Activated gamma-delta T cell treated with anti-CD3 and anti-CD28 coated beads, Interleukin-2, amount 50 U/mL, for 16 hours (primary cell): ENCODE data around the gene NRL.

Experiments used
- DNase-seq: peaks from one replicate; pipeline ENCODE4 v3.0.0-alpha.2; 2020; ENCODE audit warnings: low read depth

Gene NRL

DNA sequence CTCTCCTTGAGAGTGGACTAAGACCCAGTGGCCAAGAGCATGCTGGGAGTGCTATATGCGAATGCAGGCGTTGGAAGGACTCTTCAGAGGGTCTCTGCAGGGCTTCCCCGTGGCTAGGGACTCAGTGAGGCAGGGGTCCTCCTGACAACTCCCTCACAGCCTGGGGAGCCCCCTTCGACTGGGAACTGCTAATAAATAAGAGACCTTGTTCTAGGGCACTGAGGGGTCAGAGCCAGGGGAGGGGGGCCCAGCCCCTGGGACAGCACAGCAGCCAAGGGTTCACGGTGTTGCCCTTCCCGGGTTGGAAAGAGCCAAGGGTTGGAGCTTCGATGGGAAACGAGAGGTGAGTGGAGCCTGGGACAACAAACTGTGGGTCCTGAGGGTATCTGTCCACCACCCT is 49.3 kb downstream of the NRL start:
- no peak for DNase-seq

DNA sequence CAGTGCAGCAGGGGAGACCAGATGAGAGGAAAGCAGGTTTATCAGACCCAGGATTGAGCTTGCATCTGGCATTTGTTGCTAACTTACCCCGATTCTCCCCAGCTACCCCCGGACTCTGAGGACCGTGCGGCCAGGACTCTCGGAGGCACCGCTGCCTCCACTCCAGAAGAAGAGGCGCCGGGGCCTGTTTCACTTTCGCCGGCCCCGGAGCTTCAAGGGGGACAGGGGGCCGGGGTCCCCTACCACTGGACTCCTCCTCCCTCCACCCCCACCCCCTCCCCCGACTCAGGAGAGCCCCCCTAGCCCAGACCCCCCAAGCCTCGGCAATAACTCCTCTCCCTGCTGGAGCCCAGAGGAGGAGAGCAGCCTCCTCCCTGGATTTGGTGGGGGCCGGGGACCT is 49.9 kb downstream of the NRL start:
- no peak for DNase-seq

DNA sequence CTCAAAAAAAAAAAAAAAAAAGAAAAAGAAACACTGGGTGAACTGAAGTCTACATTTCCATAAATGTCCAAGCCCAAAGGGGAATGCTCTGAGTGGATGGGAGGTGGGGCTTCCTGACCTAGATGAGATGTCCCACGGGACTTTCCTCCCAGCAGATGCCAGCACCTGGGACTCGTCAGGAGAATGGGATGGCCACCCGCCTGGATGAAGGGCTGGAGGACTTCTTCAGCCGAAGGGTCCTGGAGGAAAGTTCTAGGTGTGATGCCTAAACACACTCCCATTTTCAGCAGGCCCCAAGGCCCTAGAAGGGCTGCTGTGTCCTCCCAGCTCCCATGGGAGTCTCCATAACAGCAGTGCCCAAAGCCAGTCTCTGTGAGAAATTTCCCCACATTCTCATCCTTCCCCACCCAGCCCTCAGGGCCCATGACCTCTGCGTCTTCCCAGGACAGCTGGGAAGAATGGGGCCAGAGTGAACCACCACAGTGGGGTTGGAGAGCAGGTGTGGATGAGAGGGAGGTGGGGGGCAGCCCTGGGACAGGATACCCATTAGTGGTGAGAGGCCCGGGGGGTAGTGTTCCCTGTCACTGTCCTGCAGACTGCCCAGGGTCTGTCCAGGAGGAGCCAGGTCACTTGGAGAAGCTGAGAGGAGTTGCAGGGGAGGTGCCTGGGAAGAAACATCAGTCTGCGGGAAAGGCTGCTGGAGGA is 50.5 kb downstream of the NRL start:
- no peak for DNase-seq

DNA sequence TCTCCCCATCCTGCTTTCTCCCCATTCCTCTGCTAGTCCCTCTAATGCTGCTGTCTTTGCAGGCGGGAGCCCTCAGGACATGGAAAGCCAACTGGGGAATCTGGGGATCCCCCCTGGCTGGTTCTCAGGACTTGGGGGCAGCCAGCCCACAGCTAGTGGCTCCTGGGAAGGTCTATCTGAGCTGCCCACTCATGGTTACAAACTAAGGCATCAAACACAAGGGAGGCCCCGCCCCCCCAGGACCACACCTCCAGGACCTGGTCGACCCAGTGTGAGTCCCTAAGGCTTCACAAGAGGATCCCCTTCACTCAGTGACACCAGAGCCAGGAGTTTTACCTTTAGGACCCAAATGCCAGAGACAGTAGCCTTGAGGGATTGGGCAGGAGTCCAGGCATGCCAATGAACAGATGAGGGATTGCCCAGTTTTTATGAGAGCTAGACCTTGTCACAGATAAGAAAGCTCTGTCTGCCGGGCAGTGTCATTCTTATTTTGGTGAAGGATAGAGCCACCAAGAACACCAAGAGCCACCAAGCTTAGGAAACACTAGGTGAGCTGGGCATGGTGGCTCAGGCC is 51.4 kb downstream of the NRL start:
- no peak for DNase-seq

DNA sequence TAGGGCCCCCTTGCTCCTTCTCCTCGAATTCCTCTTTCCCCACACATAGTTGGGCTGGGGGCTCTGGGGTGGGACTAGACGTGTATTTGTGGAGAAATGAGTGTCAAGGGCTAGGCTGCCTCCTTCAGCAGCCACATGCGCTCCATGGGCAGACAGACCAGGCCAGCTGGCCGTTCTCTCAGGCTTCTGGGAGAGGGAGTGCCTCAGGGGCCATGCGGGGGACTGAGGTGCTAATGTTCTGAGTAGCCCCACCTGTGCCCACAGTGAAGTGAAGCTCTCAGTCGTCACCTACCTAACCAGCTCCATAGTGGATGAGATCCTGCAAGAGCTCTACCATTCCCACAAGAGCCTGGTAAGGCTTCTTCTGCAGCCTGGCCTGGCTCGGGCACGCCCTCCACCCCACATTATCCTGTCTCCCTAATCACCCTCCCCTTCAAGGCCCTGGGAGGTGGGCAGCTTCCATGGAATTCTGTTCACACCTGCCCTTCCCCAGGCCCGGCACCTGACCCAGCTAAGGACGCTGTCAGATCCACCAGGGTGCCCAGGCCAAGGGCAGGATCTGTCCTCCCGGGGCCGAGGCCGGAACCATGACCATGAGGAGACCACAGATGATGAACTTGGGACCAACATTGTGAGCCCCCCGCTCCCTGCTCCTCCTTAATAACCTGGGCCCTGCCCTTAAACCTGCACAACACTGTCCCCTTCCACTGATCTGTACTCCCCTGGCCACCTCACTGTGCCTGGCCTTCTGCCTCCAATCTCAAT is 52.4 kb downstream of the NRL start:
- no peak for DNase-seq

DNA sequence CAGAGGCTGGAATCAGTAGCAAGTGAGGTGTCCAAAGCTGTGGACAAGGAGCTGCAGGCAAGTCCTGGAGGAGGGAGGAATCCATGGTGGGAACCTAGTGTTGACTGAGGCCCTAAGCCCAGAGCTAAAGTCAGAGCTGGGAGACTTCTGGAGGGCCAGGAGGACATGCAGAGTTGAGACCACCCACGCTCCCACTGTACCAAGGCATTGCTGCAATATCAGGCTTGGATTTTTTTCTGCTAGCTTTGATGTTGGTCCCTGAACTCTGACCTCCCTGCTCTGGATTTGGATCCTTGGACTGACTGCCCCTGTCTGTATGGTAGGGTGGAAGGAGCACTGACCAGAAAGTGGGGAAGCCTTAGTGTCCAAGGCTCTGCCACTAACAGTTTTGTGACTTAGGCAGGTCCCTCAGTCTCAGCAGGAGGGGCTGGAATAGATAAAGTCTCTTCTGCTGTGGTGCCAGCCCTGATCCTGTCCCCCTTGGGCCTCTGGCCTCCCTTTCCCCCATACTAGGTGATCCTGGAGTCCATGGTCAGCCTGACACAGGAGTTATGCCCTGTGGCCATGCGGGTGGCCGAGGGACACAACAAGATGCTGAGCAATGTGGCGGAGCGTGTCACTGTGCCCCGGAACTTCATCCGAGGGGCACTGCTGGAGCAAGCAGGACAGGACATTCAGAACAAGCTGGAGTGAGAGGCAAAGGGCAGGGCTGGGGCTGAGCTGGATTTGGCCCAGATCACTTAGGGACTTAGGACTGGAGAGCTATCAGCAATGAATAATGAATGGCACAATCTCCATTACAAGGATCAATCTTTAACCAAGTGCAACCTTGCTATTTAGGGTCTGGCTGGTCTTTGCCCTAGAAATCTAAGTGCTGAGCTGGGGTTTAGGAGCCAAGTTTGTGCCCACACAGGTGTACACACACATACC is 53.5 kb downstream of the NRL start:
- no peak for DNase-seq

DNA sequence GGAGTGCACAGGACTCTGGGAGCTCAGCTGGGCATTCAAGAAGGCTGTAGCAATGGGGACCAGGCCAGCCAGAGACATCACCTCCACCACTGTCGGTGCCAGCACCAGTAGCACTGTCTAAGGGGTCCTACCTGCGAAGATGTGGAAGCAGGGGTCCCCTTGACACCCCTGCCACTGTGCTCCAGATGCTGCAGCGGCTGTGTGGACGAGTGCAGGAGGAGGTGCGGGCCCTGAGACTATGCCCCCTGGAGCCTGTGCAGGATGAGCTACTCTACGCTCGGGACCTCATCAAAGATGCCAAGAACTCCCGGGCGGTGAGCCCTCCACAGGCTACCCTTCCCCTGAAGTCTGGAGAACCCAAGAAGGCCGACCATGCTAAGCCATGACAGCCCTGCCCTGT is 54.3 kb downstream of the NRL start:
- DNase-seq = no peak

DNA sequence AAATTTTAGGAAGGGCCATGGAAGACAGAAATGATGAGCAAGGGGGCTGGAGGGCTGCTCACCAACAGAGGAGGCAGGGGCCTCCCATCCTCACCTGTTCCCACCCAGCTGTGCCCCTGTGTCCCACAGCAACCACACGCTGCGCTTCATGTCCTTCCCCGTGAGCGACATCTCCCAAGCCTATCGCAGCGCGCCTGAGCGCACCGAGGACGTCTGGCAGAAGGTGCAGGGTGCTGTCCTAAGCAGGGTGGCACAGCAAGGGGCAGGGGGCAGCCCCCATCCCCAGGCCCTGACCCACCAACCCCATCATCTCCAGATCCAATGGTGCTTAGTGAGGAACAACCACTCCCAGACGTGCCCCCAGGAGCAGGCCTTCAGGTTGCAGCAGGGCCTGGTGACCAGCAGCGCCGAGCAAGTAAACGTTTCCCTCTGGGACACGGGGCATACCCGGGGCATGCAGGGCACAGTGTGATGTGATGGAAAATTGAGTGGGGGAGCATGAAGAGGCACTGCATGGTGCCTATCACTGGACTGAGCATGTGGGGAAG is 54.8 kb downstream of the NRL start:
- no peak for DNase-seq

DNA sequence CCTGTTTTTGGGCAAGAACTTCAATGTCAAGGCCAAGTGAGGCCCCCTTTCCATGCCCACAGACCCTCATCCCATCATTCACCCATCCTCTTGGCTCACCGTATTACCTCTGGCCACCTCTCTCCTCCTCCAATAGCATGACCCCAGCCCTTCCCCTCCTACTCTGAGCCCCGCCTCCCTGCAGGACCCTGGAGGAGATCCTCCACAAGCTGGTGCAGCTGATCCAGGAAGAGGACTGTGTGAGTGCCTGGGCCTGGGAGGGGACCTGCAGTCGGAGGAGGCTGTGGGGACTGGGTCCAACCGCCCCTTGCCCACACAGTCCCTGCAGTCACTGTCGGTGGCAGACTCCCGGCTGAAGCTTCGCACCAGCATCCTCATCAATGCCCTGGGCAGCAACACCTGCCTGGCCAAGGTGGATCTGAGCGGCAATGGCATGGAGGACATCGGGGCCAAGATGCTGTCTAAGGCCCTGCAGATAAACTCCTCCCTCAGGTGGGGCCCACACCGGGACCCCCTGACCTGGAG is 55.7 kb downstream of the NRL start:
- DNase-seq = no peak

DNA sequence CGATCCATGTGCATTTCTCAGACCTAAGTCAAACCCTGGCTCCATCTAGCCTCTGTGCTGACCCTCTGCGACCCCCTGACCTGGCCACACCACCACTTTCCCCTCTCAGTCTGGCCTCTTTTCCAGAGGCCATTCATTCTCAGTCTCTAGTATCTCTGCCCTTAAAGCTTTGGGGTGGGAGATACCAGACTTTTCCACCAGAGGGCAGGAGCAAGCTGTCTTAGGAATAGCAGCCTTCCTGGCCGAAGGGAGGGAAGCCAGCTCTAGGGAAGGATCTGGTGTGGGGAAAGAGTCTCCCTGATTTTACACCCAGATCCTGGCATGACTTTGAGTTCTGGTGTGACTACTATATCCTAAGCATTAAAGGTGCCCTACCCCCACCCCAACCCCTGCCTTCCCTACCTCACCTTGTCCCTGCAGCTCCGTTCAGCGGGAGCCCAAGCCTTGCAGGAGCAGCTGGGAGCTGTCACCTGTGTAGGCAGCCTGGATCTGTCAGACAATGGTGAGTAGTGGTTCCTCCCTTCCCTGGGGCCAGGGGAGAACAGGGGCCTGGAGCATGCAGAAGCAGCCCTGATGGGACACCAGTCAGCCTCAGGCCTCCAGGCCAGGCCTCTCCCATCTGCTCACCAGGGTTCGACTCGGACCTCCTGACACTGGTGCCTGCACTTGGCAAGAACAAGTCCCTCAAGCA is 56.3 kb downstream of the NRL start:
- peak; percentile 43 for DNase-seq

DNA sequence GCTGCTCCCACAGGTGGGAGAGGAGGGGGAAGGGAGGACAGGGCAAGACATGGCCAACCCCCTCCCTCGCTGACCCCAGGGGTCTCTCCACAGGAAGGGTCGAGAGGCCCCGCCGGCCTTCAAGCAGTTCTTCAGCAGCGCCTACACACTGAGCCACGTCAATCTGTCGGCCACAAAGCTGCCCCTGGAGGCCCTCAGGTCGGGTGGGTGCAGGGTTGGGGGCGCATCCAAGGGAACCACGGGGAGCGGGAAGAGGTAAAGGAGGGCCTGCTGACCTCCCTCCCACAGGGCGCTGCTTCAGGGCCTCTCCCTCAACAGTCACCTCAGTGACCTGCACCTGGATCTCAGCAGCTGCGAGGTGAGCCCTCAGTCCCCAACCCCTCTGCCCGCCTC is 56.9 kb downstream of the NRL start:
- no peak for DNase-seq

DNA sequence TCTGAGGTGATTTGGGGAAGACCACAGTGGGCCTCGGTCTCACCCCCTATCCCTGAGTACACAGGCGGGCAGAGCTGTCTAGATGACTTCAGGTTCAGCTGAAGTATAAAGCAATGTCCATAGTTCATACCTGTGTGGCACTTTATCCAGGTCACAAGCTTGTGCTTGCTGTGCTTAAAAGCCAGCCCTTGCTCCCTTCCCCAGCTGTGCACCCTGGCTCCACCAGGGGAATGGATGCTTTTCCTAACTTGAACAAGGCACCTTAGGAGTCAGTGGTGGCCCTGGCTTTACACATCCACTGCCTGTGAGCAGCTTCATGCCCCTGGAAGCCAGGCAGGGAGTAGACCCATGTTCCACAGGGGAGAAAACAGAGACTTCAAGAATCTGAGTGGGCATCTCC is 57.5 kb downstream of the NRL start:
- DNase-seq = no peak

DNA sequence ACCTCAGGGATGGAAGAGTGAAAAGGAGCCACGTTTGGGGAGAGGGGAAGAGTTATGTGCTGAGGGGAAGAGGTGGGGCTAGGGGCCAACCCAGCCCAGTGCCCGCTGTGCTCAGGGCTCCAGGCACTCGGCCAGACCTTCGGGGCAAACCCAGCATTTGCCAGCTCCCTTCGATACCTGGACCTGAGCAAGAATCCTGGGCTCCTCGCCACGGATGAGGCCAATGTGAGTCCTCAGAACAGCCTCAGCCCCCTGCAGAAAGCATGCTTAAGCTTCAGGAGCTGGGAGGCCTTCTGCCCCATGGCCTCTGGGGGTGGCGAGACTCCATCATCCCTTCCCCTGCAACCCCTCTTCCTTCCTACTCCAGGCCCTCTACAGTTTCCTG is 58.0 kb downstream of the NRL start:
- DNase-seq = no peak

DNA sequence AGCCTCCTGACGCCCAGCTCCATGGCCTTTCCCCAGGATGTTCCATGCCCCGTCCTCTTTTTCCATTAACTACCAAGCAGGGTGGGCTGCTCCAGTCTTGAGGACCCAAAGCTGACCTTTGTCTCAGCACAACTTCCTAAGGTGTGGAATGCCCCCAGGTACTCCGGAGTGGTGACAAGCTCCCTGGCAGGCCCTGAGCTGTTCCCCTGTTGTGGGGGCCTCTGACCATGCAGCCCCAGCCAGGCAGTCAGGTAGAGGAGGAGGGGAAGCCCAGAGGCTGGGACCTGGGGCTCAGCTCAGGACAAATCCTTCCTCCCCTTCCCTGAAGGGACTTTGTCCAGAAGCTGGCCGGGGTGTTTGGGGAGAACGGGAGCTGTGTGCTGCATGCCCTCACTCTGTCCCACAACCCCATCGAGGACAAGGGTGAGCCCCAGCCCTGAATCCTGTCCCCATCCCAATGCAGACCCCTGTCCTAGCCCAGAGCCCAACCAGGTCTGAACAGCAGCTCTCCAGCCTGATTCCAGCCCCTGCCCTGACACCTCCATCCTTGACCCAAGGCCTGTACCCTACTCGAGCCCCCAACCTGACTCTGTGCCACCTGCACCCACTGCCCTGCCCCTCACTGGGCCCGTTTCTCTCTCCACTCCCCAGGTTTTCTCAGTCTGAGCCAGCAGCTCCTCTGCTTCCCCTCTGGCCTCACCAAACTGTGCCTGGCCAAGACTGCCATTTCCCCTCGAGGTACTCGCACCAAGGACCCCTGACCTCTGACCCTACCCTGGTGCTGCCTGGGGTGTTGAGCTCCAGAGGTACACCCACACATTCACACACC is 58.6 kb downstream of the NRL start:
- DNase-seq = no peak

DNA sequence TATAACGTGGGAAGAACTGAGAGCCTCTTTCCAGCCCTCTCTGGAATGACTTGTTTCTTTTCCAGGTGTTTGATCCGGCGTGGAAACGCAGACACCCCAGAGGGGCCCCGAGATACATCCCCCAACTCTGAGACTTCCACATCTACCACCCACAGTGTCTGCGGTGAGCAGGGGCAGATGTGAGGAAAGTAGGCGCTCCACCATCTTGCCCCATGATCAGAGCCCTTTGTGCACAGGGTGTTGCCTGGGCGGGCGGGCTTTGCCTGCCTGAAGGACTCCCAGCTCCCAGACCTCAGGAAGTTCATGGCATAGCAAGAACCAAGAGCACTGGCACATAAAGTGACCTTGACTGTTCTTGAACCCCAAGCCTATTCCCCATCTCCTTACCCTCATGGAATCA is 60.1 kb downstream of the NRL start:
- no peak for DNase-seq

DNA sequence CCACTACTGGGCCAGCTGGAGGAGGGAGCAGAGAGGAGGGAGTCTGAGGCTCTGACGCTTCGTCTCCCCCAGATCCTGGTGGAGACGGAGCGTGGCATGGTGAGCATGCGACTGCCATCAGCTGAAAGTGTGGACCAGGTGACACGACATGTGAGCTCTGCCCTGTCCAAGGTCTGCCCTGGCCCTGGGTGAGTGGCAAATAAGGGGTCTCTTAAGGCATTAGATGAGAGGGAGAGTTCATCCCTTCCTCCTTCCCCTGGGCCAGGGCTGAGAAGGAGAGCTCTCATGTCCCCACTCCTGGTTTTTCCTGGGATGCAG is 60.5 kb downstream of the NRL start:
- DNase-seq = no peak

DNA sequence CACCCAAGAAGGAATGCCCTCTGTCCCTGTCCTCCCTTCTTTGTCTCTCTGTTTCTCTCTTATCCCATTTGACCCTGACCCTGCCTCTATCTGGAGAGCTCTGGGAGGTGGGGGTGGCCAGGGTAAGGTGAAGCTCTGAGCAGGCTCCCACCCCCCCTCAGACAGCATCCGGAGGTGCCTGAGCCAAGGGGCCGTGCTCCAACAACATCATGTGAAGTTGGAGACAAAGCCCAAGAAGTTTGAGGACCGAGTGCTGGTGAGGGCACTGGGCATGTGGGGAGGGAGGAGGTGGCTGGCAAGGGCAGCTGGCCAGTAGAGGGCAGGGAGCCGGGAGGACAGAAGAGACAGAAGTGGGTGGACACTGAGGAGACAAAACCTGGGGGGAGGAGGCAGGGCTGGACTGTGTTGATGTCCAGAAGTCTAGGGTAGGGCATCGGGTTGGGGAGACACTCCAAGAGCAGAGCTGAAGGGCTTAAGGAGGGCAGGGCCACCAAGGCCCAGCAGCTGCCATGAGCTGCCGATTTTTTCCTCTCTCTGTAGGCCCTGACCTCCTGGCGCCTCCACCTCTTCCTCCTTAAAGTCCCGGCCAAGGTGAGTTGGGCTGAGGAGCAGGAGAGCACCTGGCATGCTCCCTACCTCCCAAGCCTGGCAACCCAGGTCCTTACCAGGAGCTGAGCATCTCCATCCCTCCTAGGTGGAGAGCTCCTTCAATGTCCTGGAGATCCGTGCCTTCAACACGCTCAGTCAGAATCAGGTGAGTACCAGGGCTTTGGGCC is 61.0 kb downstream of the NRL start:
- no peak for DNase-seq

DNA sequence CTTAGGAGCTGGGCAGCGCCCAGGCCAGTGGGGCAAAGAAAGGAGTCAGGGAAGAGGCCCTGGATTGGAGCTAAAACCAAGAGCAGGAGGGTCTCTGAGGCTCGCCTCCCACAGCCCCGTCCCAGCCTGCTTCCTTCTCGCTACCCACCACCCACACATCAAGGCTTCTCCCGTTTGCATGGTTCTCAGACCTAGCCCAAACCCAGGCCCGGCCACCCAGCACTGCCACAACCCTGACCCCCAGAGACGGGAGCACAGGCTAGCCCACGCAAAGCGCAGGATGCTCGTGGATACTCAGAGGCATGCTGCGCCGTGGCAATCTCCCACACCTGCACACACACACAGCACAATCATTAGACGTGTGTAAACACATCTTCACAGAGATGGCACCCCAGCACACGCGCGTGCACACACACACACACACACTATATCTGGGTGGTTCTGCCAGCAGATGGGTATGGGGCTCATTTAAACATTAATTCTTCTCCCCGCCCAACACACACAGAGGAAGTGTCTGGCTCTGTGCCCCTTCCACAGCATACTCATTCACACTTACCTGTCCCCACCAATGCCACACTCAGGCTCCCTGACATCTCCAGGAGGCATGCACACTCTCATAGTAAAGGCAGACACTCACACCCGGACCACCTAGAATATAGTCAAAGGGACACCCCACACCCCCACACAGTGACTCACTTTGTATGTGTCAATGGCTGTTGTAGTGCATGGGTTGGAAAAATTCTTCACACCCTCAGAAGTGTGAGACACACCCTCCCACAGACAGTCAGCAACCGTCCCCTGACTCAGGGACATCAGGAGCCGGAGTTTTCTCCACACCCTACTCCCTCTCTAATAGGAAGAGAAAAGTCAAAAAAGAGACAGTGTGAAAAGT is 61.8 kb downstream of the NRL start:
- peak; percentile 63 for DNase-seq
